NCI-H2196 (cell line): ENCODE results near the gene ASIP.
"Not testable (repeated sequence)": the region's sequence is repeated elsewhere in the genome, so short reads cannot be mapped to it uniquely, and the experiment has no call there.

ENCODE experiments used
- DNase-seq: peaks from one replicate; lab custom pipeline; 2025; ENCODE audit not compliant: unreplicated experiment; lab: John Stamatoyannopoulos, UW

Gene ASIP, protein sequence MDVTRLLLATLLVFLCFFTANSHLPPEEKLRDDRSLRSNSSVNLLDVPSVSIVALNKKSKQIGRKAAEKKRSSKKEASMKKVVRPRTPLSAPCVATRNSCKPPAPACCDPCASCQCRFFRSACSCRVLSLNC

DNA sequence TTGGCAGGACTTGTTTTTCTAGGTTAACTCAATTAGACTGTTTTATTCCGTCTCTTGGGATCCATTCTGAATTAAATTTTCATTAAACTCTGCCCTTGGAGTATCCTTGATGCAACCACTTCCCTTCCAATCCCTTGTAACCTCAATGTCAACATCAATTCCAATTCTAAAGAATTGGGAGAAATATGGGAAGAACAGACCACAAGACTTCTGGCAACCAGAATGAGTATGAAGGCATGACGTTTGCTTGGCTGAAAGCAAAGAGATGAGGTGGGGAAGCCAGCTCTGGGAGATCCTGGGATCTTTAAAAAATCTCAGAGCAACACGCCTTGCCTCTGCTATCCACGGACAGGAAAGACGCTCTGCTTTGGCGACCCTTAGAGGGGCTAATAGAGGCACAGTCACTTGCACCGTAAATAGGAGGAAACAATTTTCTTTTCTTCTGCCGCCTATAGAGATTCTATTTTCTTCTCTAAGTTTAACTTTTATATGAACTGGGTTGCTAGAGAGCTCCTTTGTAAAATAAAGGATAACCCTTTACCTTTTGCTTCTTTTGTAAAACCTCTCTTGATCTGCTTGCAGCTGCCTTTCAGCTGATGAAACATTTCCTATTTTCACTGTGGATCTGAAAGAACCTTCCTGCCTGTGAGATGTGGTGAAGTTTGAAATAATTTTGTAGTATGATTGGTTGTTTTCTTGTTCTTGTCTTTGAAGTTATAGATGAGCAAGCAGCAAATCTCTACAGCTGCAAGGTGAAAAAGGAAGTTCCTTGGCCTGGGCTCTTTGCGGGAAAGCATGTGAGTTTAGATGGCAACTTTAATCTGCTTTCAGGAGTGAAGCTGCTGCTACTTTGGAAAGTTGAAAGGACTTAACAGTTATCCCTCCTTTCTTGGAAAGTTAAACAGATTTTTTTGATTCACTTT, at the start of gene ASIP:
Gene ASIP, plus strand, starts transcription at position 731 of the 923 bp plus-strand sequence. CDS start 18,952 bp downstream, outside the sequence.
- no peak for DNase-seq

DNA sequence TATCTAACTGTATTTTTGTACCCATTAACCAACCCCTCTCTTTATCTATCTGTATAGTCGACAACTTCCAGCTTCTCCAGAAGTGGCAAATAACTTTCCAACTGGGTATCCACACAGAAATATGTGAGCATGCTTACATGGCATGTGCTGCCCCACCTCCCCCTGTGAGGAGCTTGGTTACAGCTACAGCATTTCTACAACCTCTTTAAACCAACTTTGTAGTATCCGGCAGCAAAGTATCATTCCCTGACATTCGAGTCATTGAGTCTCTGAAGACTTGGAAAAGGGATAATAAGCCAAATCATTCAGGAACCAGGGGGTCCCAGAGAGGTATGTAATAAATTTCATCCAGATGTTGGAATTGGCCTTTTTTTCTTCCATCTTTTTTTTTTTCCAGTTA, 48.2 kb upstream of the ASIP start:
- no peak for DNase-seq

DNA sequence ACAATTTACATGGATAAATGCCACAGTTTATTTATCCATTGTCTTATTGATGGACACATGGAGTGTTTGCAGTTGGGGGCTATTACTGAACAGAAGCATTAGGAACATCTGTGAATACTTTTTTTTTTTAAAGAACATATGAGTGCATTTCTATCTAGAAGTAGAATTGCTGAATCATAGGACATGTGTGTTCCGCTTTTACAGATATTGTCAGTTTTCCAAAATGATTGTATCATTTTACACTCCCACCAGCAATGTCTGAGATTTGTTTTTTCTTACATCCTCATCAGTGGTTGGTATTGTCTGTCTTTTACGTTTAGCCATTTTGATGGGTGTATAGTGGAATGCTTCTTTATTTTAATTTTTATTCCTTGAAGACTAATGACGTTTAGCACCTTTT, 42.0 kb upstream of the ASIP start:
- no peak for DNase-seq

DNA sequence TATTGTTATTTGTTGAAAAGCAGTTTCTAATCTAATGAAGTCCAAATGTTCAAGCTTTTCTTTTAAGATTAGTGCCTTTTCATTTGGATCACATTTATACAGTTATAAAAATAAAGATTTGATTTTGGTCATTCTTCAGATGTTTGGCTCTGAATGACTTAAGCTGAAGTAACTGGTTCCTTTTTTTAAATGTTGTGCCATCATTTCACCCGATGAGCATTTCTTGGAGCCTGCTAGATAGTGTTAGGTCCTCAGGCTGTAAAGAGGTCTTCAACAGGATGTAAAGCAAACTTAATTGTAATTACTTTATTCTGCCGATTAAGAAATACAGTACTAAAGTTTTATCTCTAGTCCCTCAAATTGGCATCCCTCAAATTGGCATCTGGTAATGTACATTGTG, 41.2 kb upstream of the ASIP start:
- DNase-seq = no peak

DNA sequence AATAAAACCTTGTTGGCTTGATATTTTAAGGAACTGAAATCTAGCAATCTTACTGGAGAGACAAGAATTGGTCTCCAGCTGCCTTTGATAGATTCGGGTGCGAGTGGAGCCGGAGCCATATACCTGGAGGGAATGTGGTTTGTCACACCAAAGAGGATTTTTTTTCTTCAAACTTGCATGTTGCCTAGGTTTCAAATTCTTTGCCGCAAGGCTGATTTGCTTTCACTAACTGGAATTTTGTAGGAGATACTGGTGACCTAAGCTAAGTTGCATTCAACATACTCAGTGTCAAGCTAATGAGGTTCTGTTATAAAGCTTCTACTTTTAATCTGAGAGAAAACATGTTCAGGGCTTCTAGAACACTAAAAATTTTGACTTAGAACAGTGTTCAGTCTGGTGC, 39.7 kb upstream of the ASIP start:
- DNase-seq = no peak

DNA sequence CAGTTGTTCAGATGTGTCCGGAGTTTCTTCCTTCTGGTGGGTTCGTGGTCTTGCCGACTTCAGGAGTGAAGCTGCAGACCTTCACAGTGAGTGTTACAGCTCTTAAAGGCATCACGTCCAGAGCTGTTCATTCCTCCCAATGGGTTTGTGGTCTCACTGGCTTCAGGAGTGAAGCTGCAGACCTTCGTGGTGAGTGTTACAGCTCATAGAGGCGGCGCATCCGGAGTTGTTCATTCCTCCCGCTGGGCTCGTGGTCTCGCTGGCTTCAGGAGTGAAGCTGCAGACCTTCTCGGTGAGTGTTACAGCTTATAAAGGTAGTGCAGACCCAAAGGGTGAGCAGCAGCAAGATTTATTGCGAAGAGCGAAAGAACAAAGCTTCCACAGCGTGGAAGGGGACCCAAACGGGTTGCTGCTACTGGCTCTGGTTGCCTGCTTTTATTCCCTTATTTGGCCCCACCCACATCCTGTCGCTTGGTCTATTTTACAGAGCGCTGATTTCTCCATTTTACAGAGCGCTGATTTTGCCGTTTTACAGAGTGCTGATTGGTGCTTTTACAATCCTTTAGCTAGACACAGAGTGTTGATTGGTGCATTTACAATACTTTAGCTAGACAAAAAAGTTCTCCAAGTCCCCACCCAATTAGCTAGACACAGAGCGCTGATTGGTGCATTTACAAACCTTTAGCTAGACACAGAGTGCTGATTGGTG, 35.9 kb upstream of the ASIP start:
- not testable (repeated sequence) for DNase-seq

DNA sequence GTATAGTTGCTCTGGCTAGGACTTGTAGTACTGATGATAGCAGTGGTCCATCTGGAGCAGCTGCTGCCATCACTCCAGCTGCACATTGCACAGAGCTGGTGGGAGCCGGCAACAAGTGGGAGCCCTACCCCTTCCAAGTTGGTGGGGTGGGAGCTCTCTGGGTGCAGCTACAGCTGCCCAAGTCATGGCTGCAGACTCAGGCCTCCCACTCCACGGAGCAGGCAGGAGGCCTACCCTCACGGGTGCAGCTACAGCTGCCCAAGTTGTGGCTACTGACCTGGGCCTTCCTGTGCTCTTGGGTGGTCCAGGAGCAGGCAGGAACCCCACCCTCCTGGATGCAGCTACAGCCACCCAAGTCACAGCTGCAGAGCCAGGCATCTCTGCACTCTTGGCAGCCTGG, 32.1 kb upstream of the ASIP start:
- no peak for DNase-seq

DNA sequence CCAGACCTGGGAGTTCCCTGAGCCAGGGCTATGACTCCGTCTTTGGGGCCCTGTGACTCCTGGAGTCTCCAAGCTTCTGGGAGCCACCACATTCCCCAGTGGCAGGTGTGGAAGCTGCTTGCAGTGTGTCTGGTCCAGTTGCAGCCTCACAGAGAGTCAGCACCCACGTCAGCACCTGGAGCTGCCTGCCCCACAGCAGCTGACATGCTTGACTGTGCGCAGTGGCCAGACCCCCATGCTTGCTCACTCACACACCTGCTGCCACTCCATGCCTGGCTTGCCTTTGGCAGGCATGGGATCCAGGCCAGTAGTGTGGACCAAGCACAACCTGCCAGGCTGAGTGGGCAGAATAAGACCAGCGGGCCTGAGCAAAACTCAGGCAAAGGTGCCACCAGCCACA, 31.0 kb upstream of the ASIP start:
- no peak for DNase-seq

DNA sequence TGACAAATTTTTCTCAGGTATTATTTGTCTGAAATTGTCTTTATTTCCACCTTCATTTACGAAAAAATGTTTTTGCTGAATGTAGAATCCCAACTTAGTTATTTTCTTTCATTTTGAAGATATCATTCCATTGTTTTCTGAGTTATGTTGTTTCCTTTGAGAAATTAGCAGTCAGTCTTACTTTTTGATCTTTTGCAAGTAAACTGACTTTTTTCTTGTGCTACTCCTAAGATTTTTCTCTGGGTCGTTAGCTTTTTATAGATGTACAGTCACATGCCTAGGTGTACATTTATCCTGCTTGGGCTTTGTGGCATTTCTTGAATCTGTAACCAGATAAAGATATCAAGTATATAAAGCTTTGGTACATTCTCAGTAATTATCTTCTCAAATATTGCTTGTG, 29.6 kb upstream of the ASIP start:
- DNase-seq = no peak

DNA sequence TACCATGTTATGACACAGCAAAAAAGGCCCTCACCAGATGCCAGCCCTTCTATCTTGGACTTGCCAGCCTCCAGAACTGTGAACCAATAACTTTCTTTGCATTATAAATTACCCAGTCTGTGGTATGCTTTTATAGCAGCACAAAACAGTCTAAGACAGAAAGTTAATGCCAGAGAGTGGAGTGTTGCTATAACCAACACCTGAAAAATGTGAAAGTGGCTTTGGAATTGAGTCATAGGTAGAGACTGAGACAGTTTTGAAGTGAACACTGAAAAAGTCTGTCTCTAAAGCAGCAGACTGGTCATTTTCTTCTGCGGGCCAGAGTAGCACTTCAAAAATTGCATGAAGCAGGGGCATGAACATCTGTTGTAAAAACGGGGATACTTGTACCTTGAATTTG, 28.0 kb upstream of the ASIP start:
- DNase-seq = no peak

DNA sequence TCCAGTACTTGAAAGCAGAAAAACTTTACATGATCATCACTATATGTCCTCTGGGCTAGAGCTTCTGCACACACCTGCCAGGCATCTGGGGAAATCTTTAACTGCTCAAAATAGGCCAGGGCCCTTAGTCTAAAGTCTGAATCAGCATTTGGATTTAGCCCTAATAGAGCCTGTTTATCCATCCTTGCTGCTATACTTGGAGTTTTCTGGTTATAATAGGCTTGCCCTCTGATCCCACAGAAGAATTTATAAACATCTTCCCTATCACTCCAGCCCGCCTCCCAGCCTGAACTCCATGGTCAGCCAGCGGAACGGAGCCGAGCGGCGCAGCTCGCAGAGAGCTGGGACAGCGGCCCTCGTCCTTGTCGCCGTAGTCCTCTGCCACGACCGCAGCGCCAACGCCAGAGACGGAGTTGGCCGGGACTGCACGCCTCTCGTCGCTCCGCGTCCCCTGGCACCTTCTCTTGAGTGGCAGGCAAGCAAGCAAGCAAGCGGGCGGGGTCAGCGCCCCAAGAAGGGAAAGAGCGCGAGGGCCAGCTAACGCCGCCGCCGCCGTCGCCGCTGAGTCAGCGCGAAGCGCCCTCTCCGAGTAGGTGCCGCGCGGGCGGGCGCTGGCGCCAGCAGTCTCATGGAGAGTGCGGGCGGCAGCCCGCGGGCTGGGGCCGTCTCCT, 25.4 kb upstream of the ASIP start:
- DNase-seq = peak; percentile 82

DNA sequence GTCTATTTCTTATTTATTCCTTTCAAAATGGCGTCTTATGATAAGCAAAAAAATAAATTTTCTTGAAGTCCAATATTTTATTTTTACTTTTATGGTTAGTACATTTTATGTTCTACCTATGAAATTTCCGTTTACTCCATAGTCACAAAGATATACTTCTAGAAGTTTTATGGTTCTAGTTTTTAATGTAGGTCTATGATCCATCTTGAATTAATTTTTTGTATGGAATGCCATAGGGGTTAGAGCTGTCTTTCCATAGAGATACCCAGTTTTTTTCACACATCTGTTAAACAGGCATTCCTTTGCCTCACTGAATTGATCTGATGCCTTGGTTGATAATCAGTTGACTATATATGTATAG, 24.9 kb upstream of the ASIP start:
- DNase-seq = no peak

DNA sequence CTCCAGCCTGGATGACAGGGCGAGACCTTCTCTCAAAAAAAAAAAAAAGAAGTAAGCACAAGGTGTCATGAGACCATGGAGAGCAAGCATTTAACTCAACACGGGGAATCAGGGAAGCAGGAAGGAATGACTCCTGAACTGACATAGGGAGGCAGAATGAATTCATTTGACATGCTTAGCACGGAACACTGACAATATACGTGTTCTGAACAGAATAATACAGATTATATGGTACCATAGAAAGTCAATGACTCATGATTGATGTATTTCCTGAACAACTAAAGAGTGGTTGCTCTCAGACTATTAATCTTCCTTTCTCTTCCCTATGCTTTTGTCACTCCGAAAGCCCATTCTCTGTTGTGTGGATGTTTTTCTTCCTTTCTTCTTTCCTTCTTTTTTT, 20.7 kb upstream of the ASIP start:
- DNase-seq = no peak

DNA sequence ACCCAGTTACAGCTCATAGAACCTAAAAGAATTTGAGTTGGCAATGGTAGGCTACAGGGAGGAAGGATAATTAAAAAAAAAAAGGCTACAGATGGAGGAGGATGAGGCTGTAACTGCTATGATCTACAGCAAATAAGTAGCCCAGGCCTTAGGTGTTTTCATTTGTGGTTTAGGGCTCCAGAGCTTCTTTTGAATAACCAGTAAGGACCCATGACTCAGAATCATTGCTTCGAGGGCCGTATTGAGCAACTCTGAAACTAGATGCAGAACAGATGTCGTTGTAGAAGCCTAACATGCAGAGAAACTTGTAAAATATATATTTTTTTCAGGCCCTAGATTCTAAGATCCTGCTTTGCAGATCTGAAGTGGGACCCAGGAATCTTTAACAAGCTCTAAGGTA, 19.0 kb upstream of the ASIP start:
- DNase-seq = no peak

DNA sequence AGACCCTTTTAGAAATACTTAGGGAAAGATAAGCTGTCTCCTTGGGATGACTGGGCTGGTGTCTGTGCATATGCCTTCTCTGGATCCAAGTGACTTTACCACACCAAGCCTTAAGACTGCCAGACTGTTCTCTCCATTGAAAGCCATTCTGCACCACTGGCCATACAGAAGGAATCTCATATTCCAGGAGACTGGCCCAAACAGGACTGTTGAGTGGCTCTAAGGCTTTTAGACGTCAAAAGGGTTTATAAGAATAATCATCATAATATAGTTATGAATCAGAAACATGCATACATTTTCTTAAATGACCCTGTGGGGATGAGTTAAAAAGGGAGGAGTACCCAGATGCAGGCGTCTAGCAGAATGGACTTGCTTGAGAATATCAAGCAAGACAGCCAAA, 17.0 kb upstream of the ASIP start:
- DNase-seq = not testable (repeated sequence)

DNA sequence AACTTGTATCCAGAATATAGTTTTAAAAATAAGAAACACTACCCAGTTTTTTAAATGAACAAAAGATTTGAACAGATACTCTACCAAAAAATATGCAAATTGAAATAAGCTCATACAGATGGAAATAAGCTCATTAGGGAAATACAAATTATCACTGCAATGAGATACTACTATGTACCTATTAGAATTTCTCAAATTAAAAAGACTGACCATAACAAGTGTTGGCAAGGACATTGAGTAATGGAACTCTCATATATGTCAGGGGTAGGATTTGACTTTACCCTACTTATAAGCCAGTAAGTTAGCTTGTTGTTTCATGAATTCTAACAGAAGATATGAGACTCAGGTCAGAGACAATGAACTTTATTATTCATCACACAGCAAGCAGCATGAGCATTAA, 9.6 kb upstream of the ASIP start:
- DNase-seq = no peak

DNA sequence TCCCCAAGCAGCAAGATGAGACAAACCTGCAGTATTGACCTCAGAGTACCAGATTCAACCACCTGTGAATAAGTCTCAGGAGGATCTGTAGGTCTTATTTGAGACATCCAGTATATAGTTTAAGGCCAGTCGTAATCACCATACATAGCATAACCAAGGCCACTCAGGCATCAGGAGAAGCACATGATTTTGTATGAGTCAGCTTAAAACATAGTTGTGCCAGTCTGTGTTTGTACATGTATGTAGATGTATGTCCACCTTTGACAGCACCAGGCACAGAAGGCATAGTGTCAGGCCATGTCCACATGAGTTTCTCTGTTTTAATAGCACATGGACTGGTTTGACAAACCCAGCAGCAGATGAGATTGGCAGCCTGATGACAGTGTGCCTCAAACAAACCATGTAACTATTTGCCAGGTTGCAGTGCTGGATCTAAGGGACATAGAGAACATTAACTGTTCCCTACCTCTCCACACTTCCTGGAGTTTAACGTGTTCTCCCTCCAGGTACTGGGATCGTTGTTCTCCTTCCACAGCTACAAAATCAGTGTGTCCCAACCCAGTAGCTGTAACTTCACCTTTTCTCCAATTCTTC, 8.6 kb upstream of the ASIP start:
- DNase-seq = no peak

DNA sequence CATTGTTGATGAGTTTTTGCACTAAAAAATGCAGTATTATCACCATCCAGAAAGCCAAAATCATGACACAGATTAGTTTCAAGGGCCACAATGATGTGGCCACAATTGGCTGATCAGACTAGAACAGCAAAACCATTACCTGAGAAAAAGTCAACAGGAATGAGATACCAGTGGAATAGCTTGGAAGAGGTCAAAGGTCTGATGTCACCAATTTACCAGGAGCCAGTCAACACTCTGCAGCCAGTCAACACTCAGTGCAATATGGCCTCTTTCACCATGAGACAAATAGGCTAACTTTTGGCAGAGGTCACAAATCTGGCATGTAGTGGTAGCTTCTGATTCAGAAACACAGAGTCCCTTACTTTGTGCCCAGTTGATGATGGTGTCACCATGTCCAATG, 7.5 kb upstream of the ASIP start:
- no peak for DNase-seq

DNA sequence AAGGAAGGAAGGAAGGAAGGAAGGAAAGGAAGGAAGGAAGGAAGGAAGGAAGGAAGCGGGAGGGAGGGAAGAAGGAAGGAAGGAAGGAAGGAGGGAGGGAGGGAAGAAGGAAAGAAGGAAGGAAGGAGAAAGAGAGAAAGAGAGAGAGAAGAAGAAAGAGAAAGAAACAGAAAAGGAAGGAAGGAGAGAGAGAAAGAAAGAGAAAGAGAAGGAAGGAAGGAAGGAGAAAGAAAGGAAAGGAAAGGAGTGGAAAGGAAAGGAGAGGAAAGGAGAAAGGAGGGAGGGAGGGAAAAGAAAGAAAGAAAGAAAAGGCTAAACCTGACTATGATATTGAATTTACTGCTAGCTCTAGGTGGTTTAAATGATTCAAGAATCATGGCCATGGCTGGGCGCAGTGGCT, 5.3 kb upstream of the ASIP start:
- no peak for DNase-seq

DNA sequence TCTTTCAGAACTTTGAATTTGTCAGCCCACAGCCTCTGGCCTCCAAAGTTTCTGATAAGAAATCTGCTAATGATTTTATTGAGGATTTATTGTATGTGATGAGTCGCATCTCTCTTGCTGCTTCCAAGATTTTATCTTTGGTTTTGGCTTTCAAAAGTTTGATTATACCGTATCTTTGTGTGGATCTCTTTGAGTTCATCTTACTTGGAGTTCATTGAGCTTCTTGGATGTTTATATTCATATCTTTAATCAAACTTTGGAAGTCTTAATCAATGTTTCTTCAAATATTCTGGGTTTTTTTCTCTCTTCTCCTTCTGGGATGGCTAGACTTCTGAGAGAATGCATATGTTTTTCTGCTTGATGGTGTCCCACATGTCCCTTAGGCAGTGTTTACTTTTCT, 3.3 kb upstream of the ASIP start:
- DNase-seq = no peak

DNA sequence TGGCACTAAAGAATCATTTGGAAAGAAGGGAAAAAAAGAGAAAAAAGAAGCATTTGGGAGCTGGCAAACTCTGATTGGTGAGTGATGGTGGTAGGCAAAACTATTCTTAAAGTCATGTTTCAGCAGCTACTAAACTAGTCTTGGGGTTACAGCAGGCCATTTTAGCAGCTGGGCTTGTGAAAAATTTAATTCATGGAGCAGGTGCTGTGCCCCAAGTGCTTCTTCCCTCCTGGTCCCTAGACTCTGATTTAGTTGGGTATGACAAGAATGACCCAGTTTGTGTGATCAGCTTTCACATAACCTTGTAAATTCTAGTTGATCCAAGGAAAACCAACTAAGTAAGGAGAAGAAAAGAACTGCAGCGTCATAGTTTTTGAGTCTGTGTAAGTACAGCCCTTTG, 1.1 kb upstream of the ASIP start:
- no peak for DNase-seq
